Parathyroid adenoma (tissue), 2 donors: ENCODE results near the gene SLC1A2.

Source experiments
- H2AFZ ChIP-seq: fragments of 300-600 bp; sonication (generic); one replicate; pipeline ENCODE4 v1.7.0; 2017; ENCODE audit warnings: antibody characterized with exemption, mild to moderate bottlenecking
- H3K27ac ChIP-seq: fragments of 300-600 bp; sonication (generic); one replicate; pipeline ENCODE4 v1.7.0; 2017
- H3K27me3 ChIP-seq: fragments of 300-600 bp; sonication (generic); one replicate; pipeline ENCODE4 v1.7.0; 2017; ENCODE audit warnings: low read length; ENCODE audit not compliant: control insufficient read depth, insufficient read depth
- H3K36me3 ChIP-seq: fragments of 300-600 bp; sonication (generic); one replicate; pipeline ENCODE4 v1.7.0; 2017; ENCODE audit warnings: low read length; ENCODE audit not compliant: control insufficient read depth, insufficient read depth
- H3K4me1 ChIP-seq: fragments of 300-600 bp; sonication (generic); one replicate; pipeline ENCODE4 v1.7.0; 2017; ENCODE audit warnings: control low read depth
- H3K4me2 ChIP-seq: fragments of 300-600 bp; sonication (generic); one replicate; pipeline ENCODE4 v1.7.0; 2017; ENCODE audit warnings: low read length
- H3K4me3 ChIP-seq: fragments of 300-600 bp; sonication (generic); one replicate; pipeline ENCODE4 v1.7.0; 2017; ENCODE audit warnings: low read depth, low read length
- H3K79me2 ChIP-seq: fragments of 300-600 bp; sonication (generic); one replicate; pipeline ENCODE4 v1.7.0; 2017; ENCODE audit warnings: control low read depth
- H3K9ac ChIP-seq: fragments of 300-600 bp; sonication (generic); one replicate; pipeline ENCODE4 v1.7.0; 2017; ENCODE audit warnings: mild to moderate bottlenecking
- H3K9me3 ChIP-seq: fragments of 300-600 bp; sonication (generic); one replicate; pipeline ENCODE4 v1.7.0; 2017; ENCODE audit warnings: low read length; ENCODE audit not compliant: control insufficient read depth
- CTCF ChIP-seq: fragments of 300-600 bp; sonication (generic); IDR thresholded peaks from one replicate; pipeline ENCODE4 v1.7.0; 2017; ENCODE audit warnings: antibody characterized with exemption, mild to moderate bottlenecking
- donor health status: primary hyperparathyroidism.

Gene SLC1A2

GRCh38 chr11:35334385-35335090, 84.8 kb downstream of the SLC1A2 start:
- Histone ChIP-seq H3K27me3 (no peaks in the 10 kb centered on the region), H2AFZ (no peak overlapping the region), H3K36me3 (no peaks in the 10 kb centered on the region), H3K4me1 (no peaks in the 10 kb centered on the region), H3K79me2 (no peaks in the 10 kb centered on the region), H3K9ac (no peak overlapping the region), H3K4me3 (no peak overlapping the region), H3K4me2 (no peak overlapping the region), H3K9me3 (no peaks in the 10 kb centered on the region), H3K27ac (no peak overlapping the region)
- no peak for TF ChIP-seq CTCF

- TF ChIP-seq CTCF = no peak
- Histone ChIP-seq H3K4me2 (no peak overlapping the region), H2AFZ (no peak overlapping the region), H3K4me3 (no peak overlapping the region), H3K4me1 (no peaks in the 10 kb centered on the region), H3K79me2 (no peaks in the 10 kb centered on the region), H3K9me3 (no peaks in the 10 kb centered on the region), H3K36me3 (no peaks in the 10 kb centered on the region), H3K27ac (no peak overlapping the region), H3K9ac (no peak overlapping the region), H3K27me3 (no peaks in the 10 kb centered on the region)
These were observed 86.8 kb downstream of the SLC1A2 start for GRCh38 chr11:35332524-35332923.

- Histone ChIP-seq H3K27ac (no peak overlapping the region), H3K79me2 (no peaks in the 10 kb centered on the region), H3K9ac (no peak overlapping the region), H3K4me1 (no peaks in the 10 kb centered on the region), H3K9me3 (no peaks in the 10 kb centered on the region), H3K36me3 (no peaks in the 10 kb centered on the region), H3K4me3 (no peak overlapping the region), H3K27me3 (no peaks in the 10 kb centered on the region), H3K4me2 (no peak overlapping the region), H2AFZ (no peak overlapping the region)
- TF ChIP-seq CTCF = no peak
These were observed 88.4 kb downstream of the SLC1A2 start for GRCh38 chr11:35330931-35331330.

GRCh38 chr11:35330156-35330889, 89.0 kb downstream of the SLC1A2 start:
- no peaks in the 10 kb centered on the region for H3K79me2 ChIP-seq
- no peak overlapping the region for H3K27ac ChIP-seq
- no peak overlapping the region for H2AFZ ChIP-seq
- H3K4me3 ChIP-seq = no peak overlapping the region
- H3K4me1 ChIP-seq = no peaks in the 10 kb centered on the region
- no peak overlapping the region for H3K4me2 ChIP-seq
- no peaks in the 10 kb centered on the region for H3K27me3 ChIP-seq
- H3K9ac ChIP-seq = no peak overlapping the region
- H3K9me3 ChIP-seq = no peaks in the 10 kb centered on the region
- TF ChIP-seq CTCF = no peak
- no peaks in the 10 kb centered on the region for H3K36me3 ChIP-seq

GRCh38 chr11:35327829-35328228, 91.5 kb downstream of the SLC1A2 start:
- H3K79me2 ChIP-seq = no peaks in the 10 kb centered on the region
- no peak overlapping the region for H3K27ac ChIP-seq
- H3K4me3 ChIP-seq = no peak overlapping the region
- H3K9me3 ChIP-seq = no peaks in the 10 kb centered on the region
- no peak overlapping the region for H2AFZ ChIP-seq
- no peak overlapping the region for H3K4me2 ChIP-seq
- no peak overlapping the region for H3K9ac ChIP-seq
- no peaks in the 10 kb centered on the region for H3K27me3 ChIP-seq
- no peaks in the 10 kb centered on the region for H3K36me3 ChIP-seq
- TF ChIP-seq CTCF = no peak
- H3K4me1 ChIP-seq = no peaks in the 10 kb centered on the region
